Activated naive CD8-positive, alpha-beta T cell treated with anti-CD3 and anti-CD28 coated beads, Interleukin-2, amount 50 U/mL, for 24 hours (primary cell): ENCODE results near the gene PIK3C3.
"Not testable (repeated sequence)": the region's sequence is repeated elsewhere in the genome, so short reads cannot be mapped to it uniquely, and the experiment has no call there.

ENCODE experiments used
- ATAC-seq: fragments of 150-1000 bp; cut with Tn5 transposase; one replicate; pipeline ENCODE4 v1.10.0; 2021
- DNase-seq: peaks from one replicate; pipeline ENCODE4 v3.0.0; 2021
- H3K27ac Mint-ChIP-seq: one replicate; pipeline ENCODE4 v1.8.0; 2021; ENCODE audit warnings: mild to moderate bottlenecking, mixed read lengths
- H3K27me3 Mint-ChIP-seq: one replicate; pipeline ENCODE4 v1.8.0; 2021; ENCODE audit warnings: mixed read lengths
- H3K36me3 Mint-ChIP-seq: one replicate; pipeline ENCODE4 v1.8.0; 2021; ENCODE audit warnings: low read depth, mixed read lengths
- H3K4me1 Mint-ChIP-seq: one replicate; pipeline ENCODE4 v1.8.0; 2021; ENCODE audit warnings: mixed read lengths
- H3K4me3 Mint-ChIP-seq: one replicate; pipeline ENCODE4 v1.8.0; 2021; ENCODE audit warnings: mild to moderate bottlenecking, moderate library complexity, mixed read lengths
- H3K9me3 Mint-ChIP-seq: one replicate; pipeline ENCODE4 v1.8.0; 2021; ENCODE audit warnings: mixed read lengths

PIK3C3 gene

DNA sequence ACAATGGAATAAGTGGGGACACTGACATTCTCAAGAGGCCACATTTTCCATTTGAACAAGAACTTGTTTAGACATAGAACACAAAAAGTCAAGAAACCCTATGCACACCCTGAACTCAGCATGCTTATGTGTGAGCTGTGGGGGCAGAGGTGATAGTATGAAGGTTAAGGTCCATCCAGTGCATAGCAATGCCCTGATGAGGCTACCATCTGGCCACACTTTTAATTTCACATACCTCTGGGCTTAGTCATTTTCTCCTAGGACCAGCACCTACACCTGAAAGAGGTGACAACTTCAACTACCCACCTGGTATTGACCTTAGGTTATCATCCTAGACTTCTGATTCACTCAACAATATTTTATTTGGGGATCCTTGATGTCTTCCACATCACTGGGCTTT lies 139.8 kb downstream of the PIK3C3 start:
- DNase-seq (no peak), ATAC-seq (no peak)
- Mint-ChIP-seq H3K36me3 (no peaks in the 10 kb centered on the region), H3K4me3 (no peak overlapping the region), H3K4me1 (no peaks in the 10 kb centered on the region), H3K9me3 (no peaks in the 10 kb centered on the region), H3K27me3 (no peaks in the 10 kb centered on the region), H3K27ac (no peak overlapping the region)

DNA sequence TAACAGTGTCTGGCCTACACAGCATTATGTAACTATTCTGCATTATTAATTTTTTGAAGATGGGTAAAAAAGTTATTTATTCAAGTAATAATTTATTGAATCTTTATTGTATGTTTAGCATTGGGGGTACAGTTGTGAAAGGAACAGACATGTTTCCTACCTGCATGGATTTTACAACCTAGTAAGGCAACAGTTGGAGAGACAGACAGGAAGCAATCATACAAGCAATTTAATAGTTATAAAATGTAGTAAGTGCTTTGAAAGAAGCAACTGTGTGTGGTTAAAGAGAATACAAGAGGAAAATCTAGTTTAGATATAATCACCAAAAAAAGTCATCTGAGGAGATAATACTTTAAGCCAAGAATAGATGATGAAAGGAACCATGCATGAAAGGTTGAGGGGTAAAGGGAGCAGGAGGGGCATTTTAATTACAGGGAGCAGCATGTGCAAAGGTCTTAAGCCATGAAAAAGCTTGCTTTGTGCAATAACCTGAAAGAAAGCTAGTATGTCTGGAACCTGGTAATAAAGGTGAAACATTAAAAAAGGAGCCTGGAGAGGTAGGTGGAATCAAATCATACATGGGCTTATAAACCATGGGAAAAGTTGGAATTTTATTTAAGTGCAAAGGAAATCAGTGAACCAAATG lies 140.8 kb downstream of the PIK3C3 start:
- no peaks in the 10 kb centered on the region for H3K36me3 Mint-ChIP-seq
- H3K4me3 Mint-ChIP-seq, result no peak overlapping the region
- no peaks in the 10 kb centered on the region for H3K9me3 Mint-ChIP-seq
- no peaks in the 10 kb centered on the region for H3K27me3 Mint-ChIP-seq
- no peaks in the 10 kb centered on the region for H3K4me1 Mint-ChIP-seq
- ATAC-seq, result no peak
- no peak for DNase-seq
- no peak overlapping the region for H3K27ac Mint-ChIP-seq

DNA sequence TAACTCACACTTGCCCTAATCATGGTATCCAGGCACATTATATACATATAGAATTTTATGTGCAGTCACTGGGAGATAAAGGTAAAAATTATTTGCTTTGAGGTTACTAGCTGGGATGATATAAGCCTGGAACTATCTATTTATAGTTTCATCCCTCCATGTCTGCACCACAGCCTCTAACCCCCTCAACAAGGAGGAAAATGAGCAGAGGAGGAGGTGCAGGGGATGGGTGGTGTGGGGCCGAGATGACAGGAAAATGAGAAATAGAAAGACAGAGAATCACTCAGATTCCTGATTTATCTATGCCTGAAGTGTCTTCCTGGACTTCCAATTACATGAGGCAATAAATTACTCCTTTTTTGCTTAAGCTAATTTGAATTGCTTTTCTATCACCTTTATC lies 145.2 kb downstream of the PIK3C3 start:
- DNase-seq (no peak), ATAC-seq (no peak)
- Mint-ChIP-seq H3K27me3 (no peaks in the 10 kb centered on the region), H3K9me3 (no peaks in the 10 kb centered on the region), H3K4me1 (peaks cover 2% of the 10 kb centered on the region), H3K36me3 (no peaks in the 10 kb centered on the region), H3K4me3 (no peak overlapping the region), H3K27ac (no peak overlapping the region)

DNA sequence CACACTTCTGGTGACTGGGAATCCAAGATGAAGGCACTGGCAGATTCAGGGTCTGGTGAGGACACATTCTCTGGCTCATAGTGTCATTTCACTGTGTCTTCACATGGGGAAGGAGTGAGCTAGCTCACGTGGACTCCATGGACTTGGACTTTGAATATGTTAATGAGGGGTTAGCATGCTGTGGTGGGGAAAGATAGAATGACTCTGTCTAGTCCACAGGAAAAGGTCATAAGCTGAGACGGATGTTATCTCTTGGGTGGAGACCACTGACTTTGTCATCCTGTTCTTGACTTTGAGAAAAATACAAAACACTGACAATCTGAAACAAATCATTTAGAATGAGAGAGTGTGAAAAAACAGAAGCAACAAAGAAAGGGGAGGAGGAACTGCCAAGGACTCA lies 145.9 kb downstream of the PIK3C3 start:
- no peaks in the 10 kb centered on the region for H3K36me3 Mint-ChIP-seq
- DNase-seq, result no peak
- no peak overlapping the region for H3K4me3 Mint-ChIP-seq
- peaks cover 2% of the 10 kb centered on the region for H3K4me1 Mint-ChIP-seq
- no peaks in the 10 kb centered on the region for H3K27me3 Mint-ChIP-seq
- peak; percentile 54 for ATAC-seq
- H3K9me3 Mint-ChIP-seq, result no peaks in the 10 kb centered on the region
- no peak overlapping the region for H3K27ac Mint-ChIP-seq

DNA sequence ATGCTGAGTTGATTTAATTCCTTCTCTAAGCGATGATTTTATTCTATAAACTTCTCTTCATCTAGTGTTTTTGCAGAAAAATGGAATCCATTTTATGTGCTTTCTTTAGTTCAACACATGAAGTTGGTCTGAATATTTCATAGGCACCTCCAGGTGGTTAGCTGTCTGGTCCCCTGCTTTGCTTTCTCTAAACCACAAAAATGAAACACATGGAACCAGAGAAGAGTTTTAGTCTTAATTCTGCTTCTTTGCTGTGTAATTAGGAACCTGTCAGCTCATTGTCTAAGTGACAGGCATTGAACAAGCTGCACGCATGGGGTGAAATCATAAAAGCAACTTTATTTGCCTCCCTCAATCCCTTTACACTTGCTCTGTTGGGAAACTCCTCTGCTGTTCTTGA lies 150.4 kb downstream of the PIK3C3 start:
- H3K27ac Mint-ChIP-seq, result no peak overlapping the region
- H3K4me3 Mint-ChIP-seq, result no peak overlapping the region
- no peaks in the 10 kb centered on the region for H3K36me3 Mint-ChIP-seq
- H3K4me1 Mint-ChIP-seq, result peaks cover 2% of the 10 kb centered on the region
- H3K27me3 Mint-ChIP-seq, result no peaks in the 10 kb centered on the region
- H3K9me3 Mint-ChIP-seq, result no peaks in the 10 kb centered on the region
- ATAC-seq, result no peak
- DNase-seq, result no peak

DNA sequence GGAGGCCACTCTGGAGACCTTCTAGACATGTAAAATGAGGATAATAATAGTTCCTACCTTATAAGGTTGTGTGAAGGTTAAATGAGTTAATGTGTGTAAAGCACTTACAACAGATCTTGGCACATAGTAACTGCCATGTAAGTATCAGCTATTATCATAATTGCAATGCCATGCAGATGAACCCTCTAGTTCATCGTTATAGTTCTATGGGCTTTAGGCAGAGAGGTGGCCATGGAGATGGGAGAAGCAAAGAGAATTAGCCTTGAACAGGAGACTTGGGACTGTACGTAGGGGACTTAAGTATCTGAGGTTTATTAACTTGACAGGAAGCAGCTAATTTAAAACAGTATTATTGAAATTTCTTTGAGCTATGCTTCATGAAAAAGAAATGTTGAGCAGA lies 151.8 kb downstream of the PIK3C3 start:
- DNase-seq (no peak), ATAC-seq (no peak)
- Mint-ChIP-seq H3K27me3 (no peaks in the 10 kb centered on the region), H3K4me1 (no peaks in the 10 kb centered on the region), H3K27ac (no peak overlapping the region), H3K9me3 (no peaks in the 10 kb centered on the region), H3K36me3 (no peaks in the 10 kb centered on the region), H3K4me3 (no peak overlapping the region)

DNA sequence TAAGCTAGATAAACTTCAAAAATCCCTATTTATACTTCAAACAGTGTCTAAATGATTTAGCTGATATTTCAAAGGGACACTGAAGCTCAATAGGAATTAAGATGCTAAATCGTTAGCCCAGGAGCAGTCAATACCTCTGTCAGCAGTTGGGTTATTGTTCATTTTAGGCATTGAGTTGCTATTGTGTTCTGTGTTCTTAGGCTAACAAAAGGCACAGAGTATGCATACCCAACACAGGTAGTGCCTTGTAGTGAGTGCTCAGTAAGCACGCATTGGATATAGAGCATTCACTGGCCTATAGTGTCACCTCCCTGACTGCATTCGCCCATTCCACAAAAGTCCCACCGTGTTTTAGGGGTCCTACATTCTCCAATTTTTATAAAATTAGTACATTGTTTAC lies 152.3 kb downstream of the PIK3C3 start:
- H3K27ac Mint-ChIP-seq, result no peak overlapping the region
- no peaks in the 10 kb centered on the region for H3K27me3 Mint-ChIP-seq
- H3K9me3 Mint-ChIP-seq, result no peaks in the 10 kb centered on the region
- DNase-seq (no peak), ATAC-seq (no peak)
- H3K4me3 Mint-ChIP-seq, result no peak overlapping the region
- no peaks in the 10 kb centered on the region for H3K36me3 Mint-ChIP-seq
- H3K4me1 Mint-ChIP-seq, result no peaks in the 10 kb centered on the region

DNA sequence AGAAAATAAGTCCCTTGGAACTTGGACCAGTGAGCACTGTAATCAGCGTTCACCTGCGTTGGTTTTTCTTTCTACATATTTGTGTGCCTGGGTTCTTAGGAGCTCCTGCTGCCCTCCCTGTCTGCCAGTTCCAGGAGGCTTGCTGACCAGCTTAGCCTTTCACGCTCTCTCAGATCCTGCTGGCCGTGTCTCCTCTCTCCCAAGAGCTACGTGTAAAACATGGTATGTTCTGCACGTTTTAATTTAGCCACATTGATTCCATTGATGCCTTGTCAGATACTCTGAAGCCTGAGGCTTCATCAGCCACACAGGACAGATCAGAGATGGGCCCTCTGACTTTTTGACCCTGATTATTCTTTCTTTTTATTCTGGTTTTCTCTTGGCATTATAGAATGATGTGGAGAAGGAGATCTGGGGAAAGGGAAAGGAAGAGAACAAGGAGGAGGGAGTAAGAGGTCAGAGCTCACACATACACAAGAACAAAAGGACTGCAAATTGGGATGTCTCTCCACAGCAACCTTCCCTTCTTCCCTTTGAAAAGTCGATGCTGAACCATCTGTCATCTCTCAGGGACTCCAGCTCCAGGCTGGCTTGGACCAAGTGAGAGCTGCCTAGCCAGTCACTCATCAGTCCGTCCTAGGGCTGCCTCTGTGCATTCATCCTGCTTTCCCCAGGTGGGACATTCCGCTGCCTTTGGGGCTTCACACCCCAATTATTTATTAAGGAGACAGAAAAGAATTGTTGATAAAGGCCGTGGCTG lies 152.8 kb downstream of the PIK3C3 start:
- Mint-ChIP-seq H3K9me3 (no peaks in the 10 kb centered on the region), H3K4me1 (no peaks in the 10 kb centered on the region), H3K36me3 (no peaks in the 10 kb centered on the region), H3K27me3 (no peaks in the 10 kb centered on the region), H3K4me3 (no peak overlapping the region), H3K27ac (no peak overlapping the region)
- DNase-seq, result no peak
- ATAC-seq, result no peak

DNA sequence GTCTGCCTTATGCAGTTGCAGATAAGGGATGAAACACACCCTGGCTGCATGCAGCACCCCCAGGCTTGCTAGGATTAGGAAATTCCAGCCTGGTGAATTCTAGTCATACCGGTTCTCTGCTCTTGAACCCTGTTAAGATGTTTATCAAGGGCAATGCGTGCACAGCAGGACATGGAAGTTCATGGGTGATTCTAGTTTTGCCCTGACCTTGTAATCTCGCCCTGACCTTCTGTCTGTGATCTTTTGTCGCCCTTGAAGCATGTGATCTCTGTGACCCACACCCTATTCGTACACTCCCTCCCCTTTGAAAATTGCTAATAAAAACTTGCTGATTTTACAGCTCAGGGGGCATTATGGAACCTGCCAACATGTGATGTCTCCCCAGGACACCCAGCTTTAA lies 157.1 kb downstream of the PIK3C3 start:
- DNase-seq, H3K4me3 Mint-ChIP-seq, H3K9me3 Mint-ChIP-seq, H3K27ac Mint-ChIP-seq, H3K36me3 Mint-ChIP-seq, ATAC-seq, H3K27me3 Mint-ChIP-seq: not testable (repeated sequence)
- peaks cover 12% of the 10 kb centered on the region for H3K4me1 Mint-ChIP-seq

DNA sequence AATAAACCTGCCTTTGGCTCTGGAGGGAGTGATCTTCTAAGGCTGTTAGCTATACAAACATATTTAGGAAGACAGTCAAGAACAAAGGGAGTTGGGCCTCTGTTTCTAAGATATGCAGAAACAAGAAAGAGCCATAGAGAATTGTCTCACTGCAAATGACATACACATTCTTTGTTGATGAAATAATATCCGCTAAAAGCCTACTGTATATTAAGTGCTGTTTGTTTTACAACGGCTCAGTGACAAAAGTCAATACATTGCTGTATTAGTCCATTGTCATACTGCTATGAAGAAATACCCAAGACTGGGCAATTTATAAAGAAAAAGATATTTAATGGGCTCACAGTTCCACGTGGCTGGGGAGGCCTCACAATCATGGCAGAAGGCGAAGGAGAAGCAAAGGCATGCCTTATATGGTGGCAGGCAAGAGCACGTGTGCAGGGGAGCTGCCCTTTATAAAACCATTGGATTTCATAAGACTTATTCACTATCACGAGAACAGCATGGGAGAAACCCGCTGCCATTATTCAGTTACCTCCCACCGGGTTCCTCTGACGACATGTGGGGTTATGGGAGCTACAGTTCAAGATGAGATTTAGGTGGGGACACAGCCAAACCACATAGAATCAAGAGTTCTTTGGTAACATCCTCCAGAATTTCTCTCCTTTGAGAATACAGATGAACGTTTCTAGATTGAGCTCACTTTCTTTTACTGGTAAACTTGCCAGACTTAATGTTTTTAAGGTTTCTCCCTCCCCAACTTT lies 157.8 kb downstream of the PIK3C3 start:
- H3K4me1 Mint-ChIP-seq, result peaks cover 12% of the 10 kb centered on the region
- no peaks in the 10 kb centered on the region for H3K36me3 Mint-ChIP-seq
- DNase-seq, result no peak
- peaks cover 2% of the 10 kb centered on the region for H3K27me3 Mint-ChIP-seq
- H3K4me3 Mint-ChIP-seq, result no peak overlapping the region
- no peak overlapping the region for H3K27ac Mint-ChIP-seq
- no peak for ATAC-seq
- H3K9me3 Mint-ChIP-seq, result no peaks in the 10 kb centered on the region

DNA sequence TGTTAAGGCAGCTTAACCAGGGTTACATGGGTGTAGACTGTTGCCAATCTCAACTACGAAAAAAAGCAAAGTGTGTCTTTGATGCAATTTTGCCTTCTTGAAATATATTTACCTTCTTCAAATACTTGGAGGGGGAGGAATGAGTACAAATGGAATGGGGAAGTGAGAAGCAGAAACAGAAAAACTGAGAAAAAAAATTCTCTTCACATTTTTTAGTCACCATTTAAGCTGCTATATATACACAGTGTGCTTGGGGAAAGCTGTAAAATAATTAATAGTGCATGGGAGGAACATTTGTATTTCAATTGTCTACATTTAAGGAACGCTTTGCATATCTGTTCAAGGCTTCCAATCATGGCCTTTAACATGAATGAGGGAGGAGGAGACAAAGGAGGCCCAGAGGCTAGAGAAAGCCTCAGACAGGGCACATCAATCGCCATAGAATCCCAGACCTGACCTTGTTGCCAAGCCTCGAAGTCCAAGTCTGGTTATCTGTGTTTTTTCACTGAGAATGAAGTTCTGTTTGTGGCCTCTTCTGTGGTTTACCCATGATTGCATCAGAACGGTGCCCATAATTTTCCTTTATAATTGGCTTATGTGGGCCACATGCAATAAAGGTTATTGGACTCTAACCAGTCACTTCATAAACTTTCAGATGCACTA lies 158.6 kb downstream of the PIK3C3 start:
- ATAC-seq, result peak; percentile 49
- no peak for DNase-seq
- no peaks in the 10 kb centered on the region for H3K9me3 Mint-ChIP-seq
- peak overlapping the region; percentile 37 for H3K27ac Mint-ChIP-seq
- H3K36me3 Mint-ChIP-seq, result no peaks in the 10 kb centered on the region
- H3K4me3 Mint-ChIP-seq, result no peak overlapping the region
- H3K27me3 Mint-ChIP-seq, result peaks cover 4% of the 10 kb centered on the region
- peaks cover 12% of the 10 kb centered on the region for H3K4me1 Mint-ChIP-seq

DNA sequence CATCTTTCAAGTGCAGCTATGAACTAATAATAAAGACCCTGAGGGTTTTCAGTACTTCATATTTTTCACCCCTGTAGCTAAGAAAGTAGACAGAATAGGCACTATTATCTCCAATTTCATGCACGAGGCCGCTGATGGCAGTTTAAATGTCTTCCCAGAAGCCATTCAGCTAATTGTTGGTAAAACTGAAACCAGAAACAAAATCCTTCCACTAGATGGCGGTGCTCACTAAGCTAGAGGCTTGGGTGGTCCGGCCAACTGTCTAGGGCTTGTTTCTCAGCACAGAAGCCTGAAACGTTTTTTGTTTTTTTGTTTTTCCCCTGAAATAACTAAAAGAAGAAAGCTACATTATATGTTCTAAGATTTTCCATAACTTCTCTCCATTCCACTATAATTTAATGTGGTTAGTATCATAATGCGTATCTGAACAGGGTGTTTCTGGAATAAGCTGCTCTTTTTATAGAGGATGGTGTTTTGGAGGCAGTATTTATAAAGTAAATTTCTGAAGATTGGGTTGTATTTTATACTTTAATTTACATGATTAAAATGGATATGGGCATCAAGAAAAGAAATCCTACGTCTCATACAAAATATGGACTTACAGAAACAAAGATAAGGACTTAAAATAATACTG lies 159.4 kb downstream of the PIK3C3 start:
- H3K4me3 Mint-ChIP-seq, result no peak overlapping the region
- no peaks in the 10 kb centered on the region for H3K9me3 Mint-ChIP-seq
- peaks cover 7% of the 10 kb centered on the region for H3K27me3 Mint-ChIP-seq
- H3K36me3 Mint-ChIP-seq, result no peaks in the 10 kb centered on the region
- peaks cover 12% of the 10 kb centered on the region for H3K4me1 Mint-ChIP-seq
- ATAC-seq, result peak; percentile 69
- peak; percentile 60 for DNase-seq
- H3K27ac Mint-ChIP-seq, result peak overlapping the region; percentile 37

DNA sequence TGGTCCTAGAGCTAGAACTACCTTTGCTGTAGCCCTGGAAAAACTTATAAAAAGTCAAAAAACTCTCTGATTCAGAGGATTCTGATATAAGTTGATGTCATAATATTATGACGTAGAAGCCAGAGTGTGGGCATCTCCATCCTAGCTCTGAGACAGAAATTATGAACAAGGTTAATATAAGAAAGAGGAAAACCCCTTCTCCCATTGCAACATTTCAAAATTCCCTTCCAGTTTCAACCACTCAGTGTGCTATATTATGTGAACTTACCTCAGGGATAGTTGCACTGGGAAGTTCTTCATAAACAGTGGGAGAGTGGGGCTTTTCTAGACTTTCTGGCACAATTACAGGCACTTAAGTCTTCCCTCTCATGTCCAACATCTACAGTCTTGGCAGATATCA lies 171.6 kb downstream of the PIK3C3 start:
- H3K27ac Mint-ChIP-seq, result no peak overlapping the region
- no peaks in the 10 kb centered on the region for H3K27me3 Mint-ChIP-seq
- H3K4me3 Mint-ChIP-seq, result no peak overlapping the region
- no peaks in the 10 kb centered on the region for H3K9me3 Mint-ChIP-seq
- H3K36me3 Mint-ChIP-seq, result no peaks in the 10 kb centered on the region
- no peak for DNase-seq
- no peaks in the 10 kb centered on the region for H3K4me1 Mint-ChIP-seq
- no peak for ATAC-seq
